ENCODE measurements around the gene IL16.

Gene IL16

GRCh38 chr15:81317642-81318017 lies 121.0 kb downstream of the IL16 start:
- DNase-seq: no peak

- no peak for DNase-seq
These were observed 125.0 kb downstream of the IL16 start for GRCh38 chr15:81321667-81322066.

- no peak for DNase-seq
These were observed 126.1 kb downstream of the IL16 start for GRCh38 chr15:81322676-81323253.

DNA sequence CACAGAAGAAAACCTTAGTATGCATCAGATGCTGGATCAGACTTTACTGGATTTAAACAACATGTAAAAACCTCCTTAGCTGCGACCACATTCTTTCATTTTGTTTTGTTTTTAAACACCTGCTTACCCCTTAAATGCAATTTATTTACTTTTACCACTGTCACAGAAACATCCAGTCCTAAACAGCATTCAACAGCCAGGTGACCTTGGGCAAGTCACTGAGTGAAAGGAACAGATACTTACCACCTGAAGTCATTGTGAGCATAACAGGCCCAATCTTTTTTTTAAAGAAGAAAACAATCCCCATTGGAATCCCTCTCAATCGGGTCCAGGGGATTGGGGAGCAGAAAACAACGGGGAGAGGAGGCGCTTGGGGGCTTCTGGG lies 126.9 kb downstream of the IL16 start:
- no peak for DNase-seq

DNA sequence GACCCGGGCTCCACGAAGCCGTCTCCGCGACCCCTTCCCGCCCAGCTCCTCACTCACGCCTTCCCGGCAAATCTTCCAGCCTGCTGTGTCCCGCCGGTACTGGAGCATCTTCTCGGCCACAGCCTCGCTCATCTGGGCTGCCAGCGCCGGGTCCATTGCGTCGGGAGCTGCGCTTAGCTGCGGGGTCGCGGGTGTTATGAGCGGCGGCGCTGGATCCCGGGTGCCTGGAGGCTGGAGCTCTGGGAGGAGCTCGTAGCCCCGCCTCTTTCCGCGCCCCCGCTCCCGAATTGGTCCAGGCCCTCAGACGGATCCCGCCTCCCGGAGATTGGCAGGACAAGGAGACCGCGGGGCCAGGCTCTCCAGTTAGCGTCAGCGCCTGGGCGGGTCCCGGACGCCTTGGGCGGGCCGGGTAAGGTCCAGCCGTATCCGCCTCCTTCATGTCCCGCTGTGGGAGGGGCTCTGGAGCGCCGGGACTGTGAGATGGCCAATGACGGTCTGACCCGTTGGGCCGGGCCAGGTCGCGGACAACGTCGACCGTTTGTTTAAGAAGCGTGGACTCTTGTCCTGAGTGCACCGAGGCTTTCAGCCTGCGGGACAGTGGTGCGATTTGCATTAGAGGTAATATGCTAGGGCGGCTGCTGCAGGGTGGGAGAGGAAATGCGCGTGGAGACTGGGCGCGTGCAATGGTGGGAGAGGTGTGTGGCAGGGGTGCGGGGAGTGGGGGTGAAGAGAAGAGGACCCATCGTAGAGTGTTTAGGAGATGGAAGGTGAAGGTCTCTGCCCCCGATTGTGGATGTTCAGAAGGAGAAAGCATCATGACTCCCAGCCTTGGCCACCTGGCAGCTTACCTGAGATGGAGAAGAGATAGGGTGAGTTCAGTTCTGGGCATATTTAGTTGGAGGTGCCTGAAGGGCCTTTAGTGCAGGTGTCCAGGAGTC lies 127.5 kb downstream of the IL16 start, which contains the start of gene STARD5:
Gene STARD5, minus strand, starts transcription at position 198 of the 938 bp plus-strand sequence. Its CDS starts 42 bp downstream, at position 156.
- DNase-seq: peak; percentile 96

DNA sequence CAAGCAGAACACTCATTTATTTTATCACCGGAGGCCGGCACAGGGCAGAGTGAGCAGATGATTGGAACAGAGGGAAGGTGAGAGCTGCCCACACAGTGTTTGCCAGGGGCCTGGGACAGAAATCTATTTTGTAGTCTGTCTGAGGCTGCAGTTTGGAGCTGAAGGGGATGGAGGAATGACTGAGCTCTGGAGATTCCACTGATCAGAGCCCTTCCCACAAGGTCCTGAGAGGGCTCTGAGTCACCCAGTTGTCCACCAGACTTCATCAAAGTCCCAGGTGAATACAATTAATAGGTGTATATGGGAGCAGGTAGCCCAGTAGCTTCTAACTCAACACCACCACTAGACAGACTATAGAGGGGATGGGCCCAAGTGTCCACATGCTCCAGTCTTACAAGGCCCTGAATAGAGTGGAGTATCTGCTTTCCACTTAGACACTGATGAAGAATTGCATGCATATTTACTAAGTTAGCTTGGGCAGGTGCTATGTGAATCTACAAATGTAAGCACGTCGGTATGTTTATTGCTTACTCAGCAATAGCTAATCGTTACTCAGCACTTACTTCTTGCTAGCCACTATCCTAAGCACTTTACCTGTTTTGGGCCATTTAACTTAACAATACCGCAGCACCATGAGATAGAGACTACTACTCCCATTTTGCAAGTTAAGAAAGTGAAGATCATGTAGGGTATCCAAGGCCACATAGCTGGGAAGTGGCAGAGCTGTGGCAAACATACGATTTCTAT lies 130.0 kb downstream of the IL16 start:
- no peak for DNase-seq

GRCh38 chr15:81327516-81327915 lies 130.8 kb downstream of the IL16 start:
- DNase-seq: peak; percentile 91

DNA sequence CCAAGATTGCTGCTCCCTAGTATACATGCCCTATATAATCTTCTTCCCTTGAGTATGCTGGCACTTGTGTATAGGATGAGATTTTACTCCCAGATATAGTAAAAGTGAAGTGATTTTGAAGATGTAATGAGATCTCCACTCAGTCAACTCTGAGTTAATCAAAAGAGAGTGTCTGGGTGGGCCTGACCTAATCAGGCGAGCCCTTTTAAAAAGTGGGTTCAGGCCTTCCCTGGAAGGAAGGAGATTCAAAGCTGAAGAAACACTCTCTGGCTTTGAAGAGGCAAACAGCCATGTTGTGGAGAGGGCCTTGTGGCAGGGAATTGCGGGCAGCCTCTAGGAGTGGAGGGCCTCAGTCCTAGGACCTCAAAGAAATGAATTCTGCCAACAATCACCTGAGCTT lies 132.8 kb downstream of the IL16 start:
- no peak for DNase-seq

GRCh38 chr15:81330366-81331090 lies 133.8 kb downstream of the IL16 start:
- DNase-seq: no peak

- DNase-seq: peak; percentile 20
These were observed 134.5 kb downstream of the IL16 start for GRCh38 chr15:81331141-81331540.

DNA sequence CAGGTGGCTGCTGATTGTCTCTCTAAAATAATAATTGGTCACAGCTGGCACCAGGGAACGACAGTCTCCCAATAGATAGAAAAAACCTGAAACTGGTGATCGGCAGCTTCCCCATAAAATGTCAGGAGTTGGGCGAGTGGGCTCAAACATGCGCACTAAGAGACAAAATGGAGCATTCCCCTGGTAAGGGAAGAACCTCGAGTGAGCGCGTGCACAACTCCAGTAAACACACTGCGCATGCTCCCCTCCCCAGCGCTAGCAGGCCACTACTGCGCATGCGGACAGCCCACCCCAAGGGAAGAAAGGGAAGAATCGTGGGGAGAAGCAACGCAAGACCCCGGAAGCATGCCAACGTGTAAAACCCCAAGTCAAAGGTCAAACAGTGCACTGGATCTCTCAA lies 134.9 kb downstream of the IL16 start:
- DNase-seq: no peak

DNA sequence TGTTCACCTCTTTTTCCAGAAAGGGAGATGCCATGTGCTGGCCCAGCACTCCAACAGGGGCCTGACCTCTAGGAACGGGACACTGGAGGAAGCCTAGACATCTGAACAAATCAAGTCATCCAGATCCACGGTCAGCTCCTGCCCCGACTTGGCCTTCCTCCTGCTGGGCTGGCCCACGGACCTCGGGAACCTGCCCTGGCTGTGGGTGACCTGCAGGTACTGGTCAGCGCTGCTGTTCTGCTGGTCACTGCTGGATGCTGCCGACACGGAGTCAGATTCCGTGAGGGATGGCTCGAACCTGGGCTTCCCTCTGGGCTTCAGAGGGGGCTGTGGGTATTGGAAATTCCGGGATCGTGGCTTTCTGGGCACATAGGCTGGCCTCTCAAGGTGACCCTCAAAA lies 135.6 kb downstream of the IL16 start:
- DNase-seq: no peak

DNA sequence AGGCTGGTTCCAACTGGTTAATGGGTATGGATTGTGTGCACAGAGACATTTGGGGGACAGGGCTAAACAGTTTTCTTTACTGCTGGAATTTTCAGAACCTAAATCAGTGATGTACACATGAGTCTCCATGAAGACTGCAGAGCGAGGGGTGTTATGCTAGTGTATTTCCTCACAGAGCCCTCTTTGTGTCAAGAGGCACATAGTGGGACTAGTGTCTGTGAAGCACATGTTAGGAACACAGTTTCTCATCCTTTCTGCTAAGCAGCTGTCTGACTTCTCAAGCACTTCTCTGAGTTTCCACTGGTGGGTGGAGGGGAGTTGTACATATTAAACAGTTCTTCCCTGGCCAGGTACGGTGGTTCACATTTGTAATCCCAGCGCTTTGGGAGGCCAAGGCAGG lies 136.7 kb downstream of the IL16 start:
- no peak for DNase-seq

DNA sequence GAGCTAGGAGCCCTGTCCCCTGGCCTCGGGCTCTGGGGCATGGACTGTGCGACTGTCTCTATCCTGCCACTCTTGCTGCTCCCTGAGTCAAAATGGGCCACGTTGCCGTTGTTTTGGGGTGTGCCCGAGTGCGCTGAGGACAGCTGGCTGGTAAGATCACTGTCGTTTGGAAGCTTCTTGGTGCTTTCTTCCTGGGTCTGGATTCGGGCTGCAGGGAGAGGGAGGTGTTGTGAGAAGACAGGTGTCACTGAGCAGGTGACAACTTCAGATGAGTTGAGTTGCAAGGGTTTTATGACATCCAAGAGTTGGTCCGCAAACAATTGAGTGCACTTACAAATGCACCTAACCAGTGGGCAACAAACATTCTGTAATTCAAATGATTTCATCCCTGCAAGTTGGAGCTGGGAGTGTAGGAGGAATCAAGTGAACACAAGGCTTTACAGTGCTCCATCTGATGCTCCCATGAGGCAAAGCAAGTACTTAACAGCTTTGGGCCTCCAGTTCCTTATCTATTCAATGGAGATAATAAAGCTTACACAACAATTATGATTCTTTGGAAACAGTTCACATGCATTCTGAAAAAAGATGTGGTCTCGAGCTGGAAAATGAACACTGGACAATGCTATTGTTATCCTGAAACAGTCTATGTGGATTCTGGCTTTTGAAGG lies 138.2 kb downstream of the IL16 start:
- DNase-seq: no peak

- DNase-seq: no peak
These were observed 139.0 kb downstream of the IL16 start for GRCh38 chr15:81335631-81336030.

GRCh38 chr15:81336568-81336967 lies 139.9 kb downstream of the IL16 start:
- DNase-seq: peak; percentile 41

- DNase-seq: no peak
These were observed 140.6 kb downstream of the IL16 start for GRCh38 chr15:81337241-81337640.

GRCh38 chr15:81337713-81338157 lies 141.1 kb downstream of the IL16 start:
- DNase-seq: no peak

DNA sequence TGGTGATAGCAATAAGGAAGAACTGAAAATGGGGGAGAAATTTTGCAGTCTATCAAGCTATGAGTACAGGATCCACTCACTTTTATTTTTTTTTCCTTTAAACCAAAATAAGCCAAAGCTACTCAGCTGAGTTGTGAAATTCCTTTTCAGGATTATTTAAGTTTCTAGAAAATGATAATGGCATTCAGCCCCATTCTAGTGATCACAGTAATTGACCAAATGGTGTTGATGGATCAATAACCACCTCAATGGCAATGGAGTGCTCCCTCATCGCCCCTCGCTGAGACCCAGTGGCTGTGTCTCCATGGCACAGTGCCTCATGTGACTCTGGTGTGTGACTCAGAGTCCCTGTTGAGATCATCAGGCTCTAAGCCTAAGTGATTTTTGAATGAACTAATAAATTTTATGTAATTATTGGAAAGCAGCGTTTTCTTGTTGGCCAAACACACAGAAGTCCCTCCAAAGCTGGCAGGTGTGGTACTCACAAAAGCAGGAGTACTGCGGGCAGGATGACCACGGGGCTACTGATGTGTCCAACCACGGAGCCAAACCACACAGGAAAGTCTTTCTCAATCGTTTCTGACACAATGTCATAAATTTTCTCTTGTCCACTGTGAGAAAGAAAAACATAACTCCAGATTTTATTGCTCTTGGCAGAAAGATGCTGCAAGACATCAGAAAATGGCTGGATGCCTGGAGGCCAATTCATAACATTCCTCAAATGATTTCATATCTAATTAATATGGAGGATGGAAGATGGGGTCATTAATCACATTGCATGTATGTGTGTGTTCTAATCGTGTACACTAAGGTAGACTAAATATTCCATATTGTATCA lies 141.7 kb downstream of the IL16 start:
- peak; percentile 97 for DNase-seq

DNA sequence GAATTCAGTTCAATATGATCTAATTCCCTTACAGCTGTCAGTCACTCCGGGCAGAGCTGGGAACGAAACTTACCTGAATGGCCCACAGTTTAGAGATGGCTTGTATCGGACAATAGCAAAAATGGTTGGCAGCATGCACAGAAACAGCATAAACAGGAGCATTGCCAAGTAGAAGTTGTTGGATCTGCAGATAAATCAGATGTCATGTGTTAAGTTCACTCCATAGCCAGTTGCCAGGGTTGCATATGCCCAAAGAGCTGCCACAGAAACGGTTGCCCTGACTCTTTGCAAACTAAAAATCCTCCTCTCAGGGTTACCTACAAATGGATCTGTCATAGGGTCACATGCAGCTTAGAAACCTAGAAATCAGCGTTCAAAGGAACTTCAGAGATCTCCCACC lies 142.6 kb downstream of the IL16 start:
- DNase-seq: no peak

DNA sequence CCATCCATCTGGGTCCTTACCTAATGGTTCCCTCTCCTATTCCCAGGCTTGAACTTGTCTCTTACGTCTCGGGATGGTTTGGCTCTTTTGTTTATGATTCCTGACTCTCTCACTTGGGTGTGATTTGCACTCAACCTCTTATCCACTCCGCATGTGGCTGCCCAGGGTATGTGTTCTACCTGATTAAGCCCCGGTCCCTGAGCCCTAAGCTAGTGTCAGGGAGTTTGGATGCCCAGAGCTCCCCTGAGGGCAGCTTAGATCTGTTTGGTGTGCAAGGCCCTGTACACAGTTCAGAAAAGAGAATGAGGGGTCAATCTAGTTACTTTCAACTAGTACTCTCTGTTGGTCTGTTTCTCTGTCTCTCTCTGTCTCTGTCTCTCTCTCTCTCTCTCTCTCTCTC lies 143.2 kb downstream of the IL16 start:
- DNase-seq: no peak
